ENCODE measurements around the gene FCRL2.

DNA sequence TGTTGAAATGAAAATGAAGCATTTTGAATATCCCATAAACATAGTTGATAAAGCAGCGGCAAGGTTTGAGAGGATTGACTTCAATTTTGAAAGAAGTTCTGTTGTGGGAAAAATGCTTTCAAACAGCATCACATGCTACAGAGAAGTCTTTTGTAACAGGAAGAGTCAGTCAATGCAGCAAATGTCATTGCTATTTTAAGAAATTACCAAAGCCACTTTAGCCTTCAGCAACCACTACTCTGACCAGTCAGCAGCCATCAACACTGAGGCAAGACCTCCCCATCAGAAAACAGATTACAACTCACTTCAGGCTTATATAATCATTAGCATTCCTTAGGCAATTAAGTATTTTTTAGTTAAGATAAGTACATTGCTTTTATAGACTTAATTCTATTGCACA, 42.6 kb downstream of the FCRL2 start:
- no peak for TF ChIP-seq EP300 (IDR thresholded peaks at IDR 0.05; ENCODE audit: borderline replicate concordance)
- TF ChIP-seq, protein P1, sequence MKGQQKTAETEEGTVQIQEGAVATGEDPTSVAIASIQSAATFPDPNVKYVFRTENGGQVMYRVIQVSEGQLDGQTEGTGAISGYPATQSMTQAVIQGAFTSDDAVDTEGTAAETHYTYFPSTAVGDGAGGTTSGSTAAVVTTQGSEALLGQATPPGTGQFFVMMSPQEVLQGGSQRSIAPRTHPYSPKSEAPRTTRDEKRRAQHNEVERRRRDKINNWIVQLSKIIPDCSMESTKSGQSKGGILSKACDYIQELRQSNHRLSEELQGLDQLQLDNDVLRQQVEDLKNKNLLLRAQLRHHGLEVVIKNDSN (IDR thresholded peaks at IDR 0.05), result no peak
- TF ChIP-seq TEAD4 (IDR thresholded peaks at IDR 0.05), result no peak
- TF ChIP-seq, protein P2, sequence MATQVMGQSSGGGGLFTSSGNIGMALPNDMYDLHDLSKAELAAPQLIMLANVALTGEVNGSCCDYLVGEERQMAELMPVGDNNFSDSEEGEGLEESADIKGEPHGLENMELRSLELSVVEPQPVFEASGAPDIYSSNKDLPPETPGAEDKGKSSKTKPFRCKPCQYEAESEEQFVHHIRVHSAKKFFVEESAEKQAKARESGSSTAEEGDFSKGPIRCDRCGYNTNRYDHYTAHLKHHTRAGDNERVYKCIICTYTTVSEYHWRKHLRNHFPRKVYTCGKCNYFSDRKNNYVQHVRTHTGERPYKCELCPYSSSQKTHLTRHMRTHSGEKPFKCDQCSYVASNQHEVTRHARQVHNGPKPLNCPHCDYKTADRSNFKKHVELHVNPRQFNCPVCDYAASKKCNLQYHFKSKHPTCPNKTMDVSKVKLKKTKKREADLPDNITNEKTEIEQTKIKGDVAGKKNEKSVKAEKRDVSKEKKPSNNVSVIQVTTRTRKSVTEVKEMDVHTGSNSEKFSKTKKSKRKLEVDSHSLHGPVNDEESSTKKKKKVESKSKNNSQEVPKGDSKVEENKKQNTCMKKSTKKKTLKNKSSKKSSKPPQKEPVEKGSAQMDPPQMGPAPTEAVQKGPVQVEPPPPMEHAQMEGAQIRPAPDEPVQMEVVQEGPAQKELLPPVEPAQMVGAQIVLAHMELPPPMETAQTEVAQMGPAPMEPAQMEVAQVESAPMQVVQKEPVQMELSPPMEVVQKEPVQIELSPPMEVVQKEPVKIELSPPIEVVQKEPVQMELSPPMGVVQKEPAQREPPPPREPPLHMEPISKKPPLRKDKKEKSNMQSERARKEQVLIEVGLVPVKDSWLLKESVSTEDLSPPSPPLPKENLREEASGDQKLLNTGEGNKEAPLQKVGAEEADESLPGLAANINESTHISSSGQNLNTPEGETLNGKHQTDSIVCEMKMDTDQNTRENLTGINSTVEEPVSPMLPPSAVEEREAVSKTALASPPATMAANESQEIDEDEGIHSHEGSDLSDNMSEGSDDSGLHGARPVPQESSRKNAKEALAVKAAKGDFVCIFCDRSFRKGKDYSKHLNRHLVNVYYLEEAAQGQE (IDR thresholded peaks at IDR 0.05; ENCODE audit: low read depth), result no peak
- no peak for TF ChIP-seq ZBTB7A (IDR thresholded peaks at IDR 0.05; ENCODE audit: low read depth)
- TF ChIP-seq RAD21 (IDR thresholded peaks at IDR 0.05; ENCODE audit: low read depth), result no peak
- TF ChIP-seq CEBPB (IDR thresholded peaks at IDR 0.05), result no peak
- TF ChIP-seq, protein P3, sequence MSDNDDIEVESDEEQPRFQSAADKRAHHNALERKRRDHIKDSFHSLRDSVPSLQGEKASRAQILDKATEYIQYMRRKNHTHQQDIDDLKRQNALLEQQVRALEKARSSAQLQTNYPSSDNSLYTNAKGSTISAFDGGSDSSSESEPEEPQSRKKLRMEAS (IDR thresholded peaks at IDR 0.05), result no peak
- TF ChIP-seq TAF1 (IDR thresholded peaks at IDR 0.05; ENCODE audit: low read depth), result no peak
- no peak for TF ChIP-seq FOXM1 (IDR thresholded peaks at IDR 0.05; ENCODE audit: borderline replicate concordance, low read depth)
